Measurements from ENCODE around the gene GMDS. TPM values are rescaled to one million over a fixed set of nuclear protein-coding genes. Genes with fewer than 3 reads are reported as not detected.

GMDS gene
- total and polyA plus RNA-seq, 2 of the 8 experiments (the other 6 are each of a cell fraction or from before 2014, with no cell fraction given), result 16.8 to 50.0 TPM

DNA sequence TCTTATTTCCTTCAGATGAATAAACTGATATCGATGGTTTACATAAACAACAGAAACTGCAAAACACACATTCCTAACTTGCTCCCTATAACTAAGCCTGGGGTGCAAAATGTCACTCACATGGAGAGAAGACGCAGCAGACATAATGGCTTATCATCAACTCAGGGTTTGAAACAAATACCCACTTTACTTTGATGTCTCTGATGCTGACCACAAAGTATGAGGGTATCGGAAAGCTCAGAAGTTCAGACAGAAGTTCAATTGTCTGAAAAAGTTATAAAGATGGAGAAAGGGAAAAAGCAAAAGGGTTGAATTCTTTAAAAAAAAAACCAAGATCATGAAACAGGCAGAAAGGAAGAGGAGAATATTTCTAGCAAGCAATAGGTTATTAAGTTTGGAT is 533.0 kb downstream of the GMDS start:
- H3K9me3 ChIP-seq (ENCODE audit: insufficient read depth in 2 of 2, low read depth in 1 of 2, low read length in 1 of 2), result no peaks in the 10 kb centered on the region
- H4K5ac ChIP-seq (ENCODE audit: insufficient read length, low read depth, low read length), result no peak overlapping the region
- H3K14ac ChIP-seq (ENCODE audit: insufficient read length), result no peak overlapping the region
- CTCF ChIA-PET (ENCODE audit: partially characterized antibody), result interaction anchor here (0.7 kb wide), 1 partner anchor 375 kb away, joined by 3 read pairs; no protein-coding TSS in a partner anchor
- no peak overlapping the region for H3K18ac ChIP-seq (ENCODE audit: extremely low read depth, low read length)
- H3K4me3 ChIP-seq (ENCODE audit: extremely low read depth in 1 of 4, insufficient read depth in 2 of 4, low read depth in 3 of 4, low read length in 4 of 4), result no peak overlapping the region
- POLR2A ChIA-PET (ENCODE audit: partially characterized antibody), result no interaction called here
- H3K4me2 ChIP-seq (ENCODE audit: insufficient read depth in 1 of 2, low read depth in 2 of 2, low read length in 2 of 2), result no peak overlapping the region
- no peak for DNase-seq (ENCODE audit: low read depth in 1 of 2, low spot score in 2 of 2)
- no peak for FAIRE-seq
- H2AFZ ChIP-seq (ENCODE audit: low read length), result no peak overlapping the region
- H2BK20ac ChIP-seq (ENCODE audit: low read length), result no peak overlapping the region
- no peaks in the 10 kb centered on the region; a peak in 1 of 7 replicates for H3K27me3 ChIP-seq (replicated peaks in 1 of 4; ENCODE audit: control insufficient read depth in 3 of 4, extremely low read depth in 1 of 4, insufficient read depth in 3 of 4, low read length in 3 of 4)
- WGBS, 2 experiments (ENCODE audit: extremely low coverage in 1 of 2, insufficient coverage in 1 of 2, insufficient read length in 1 of 2, insufficient replicate concordance in 2 of 2, low coverage in 1 of 2, low lambda C conversion rate in 2 of 2, missing lambda C conversion rate in 1 of 2), result 91% methylated on average over 3 of the region's 3 CpGs; no CpG with 5 or more reads in 1 of the 2 experiments
- H3K9ac ChIP-seq (replicated peaks in 1 of 4; ENCODE audit: extremely low read depth in 1 of 4, low read depth in 3 of 4, low read length in 3 of 4), result no peak overlapping the region
- no peaks in the 10 kb centered on the region for H3K79me2 ChIP-seq (ENCODE audit: control insufficient read depth in 1 of 2, insufficient read depth in 2 of 2, low read length in 2 of 2)
- H3K23ac ChIP-seq (ENCODE audit: insufficient read length), result no peak overlapping the region
- no peak overlapping the region for H3K27ac ChIP-seq (ENCODE audit: low read depth, low read length)
- no peak overlapping the region for H3K56ac ChIP-seq (replicated peaks; ENCODE audit: insufficient read length, low read depth, low read length)
- no peaks in the 10 kb centered on the region for H3K23me2 ChIP-seq (ENCODE audit: low read depth, low read length)
- H2AK5ac ChIP-seq (ENCODE audit: low read depth, low read length), result no peak overlapping the region
- no peak for TF ChIP-seq SIN3A (conservative IDR thresholded peaks at IDR 0.05 in 1 of 2, IDR thresholded peaks at IDR 0.05 in 1 of 2; ENCODE audit: low read depth in 1 of 2, low read length in 2 of 2)
- no peak for TF ChIP-seq RAD21 (IDR thresholded peaks at IDR 0.05 in 1 of 2, conservative IDR thresholded peaks at IDR 0.05 in 1 of 2; ENCODE audit: low read depth in 2 of 2, low read length in 2 of 2)
- no peak for TF ChIP-seq SIX5 (IDR thresholded peaks at IDR 0.05; ENCODE audit: low read depth, low read length)
- TF ChIP-seq BACH1 (IDR thresholded peaks at IDR 0.05; ENCODE audit: low read length), result no peak
- TF ChIP-seq SP1 (IDR thresholded peaks at IDR 0.05; ENCODE audit: low read depth, low read length), result no peak
- TF ChIP-seq RXRA (IDR thresholded peaks at IDR 0.05; ENCODE audit: insufficient read depth, low read depth, low read length), result no peak
- TF ChIP-seq, protein P1, sequence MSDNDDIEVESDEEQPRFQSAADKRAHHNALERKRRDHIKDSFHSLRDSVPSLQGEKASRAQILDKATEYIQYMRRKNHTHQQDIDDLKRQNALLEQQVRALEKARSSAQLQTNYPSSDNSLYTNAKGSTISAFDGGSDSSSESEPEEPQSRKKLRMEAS (IDR thresholded peaks at IDR 0.05), result no peak
- no peak overlapping the region for H4K91ac ChIP-seq (replicated peaks; ENCODE audit: insufficient read length, low read length)
- H3K4me1 ChIP-seq (replicated peaks in 1 of 4; ENCODE audit: control insufficient read depth in 3 of 4, insufficient read depth in 4 of 4, low read length in 3 of 4), result no peaks in the 10 kb centered on the region
- H4K20me1 ChIP-seq (replicated peaks in 1 of 2; ENCODE audit: control insufficient read depth in 1 of 2, insufficient read depth in 2 of 2, low read length in 2 of 2), result peaks cover 0 to 2% of the 10 kb centered on the region in 2 experiments
- H2BK15ac ChIP-seq (ENCODE audit: low read length), result no peak overlapping the region
- H3K4ac ChIP-seq (replicated peaks; ENCODE audit: insufficient read length, low read depth, low read length), result no peak overlapping the region
- no peaks in the 10 kb centered on the region for H3K79me1 ChIP-seq (ENCODE audit: low read depth, low read length)
- no peak overlapping the region for H2BK12ac ChIP-seq (ENCODE audit: low read depth, low read length)
- no peaks in the 10 kb centered on the region for H3K36me3 ChIP-seq (ENCODE audit: control insufficient read depth in 2 of 4, insufficient read depth in 4 of 4, low read length in 3 of 4)
- H2BK5ac ChIP-seq (ENCODE audit: low read depth, low read length), result no peak overlapping the region
- H4K8ac ChIP-seq (ENCODE audit: extremely low read depth, insufficient read depth, low read length), result no peak overlapping the region
- no peak overlapping the region for H2BK120ac ChIP-seq (replicated peaks; ENCODE audit: low read depth, low read length)
